Activated naive CD8-positive, alpha-beta T cell treated with anti-CD3 and anti-CD28 coated beads for 36 hours (primary cell): ENCODE data around the gene SAGE1. TPM values are rescaled to one million over a fixed set of nuclear protein-coding genes. Genes with fewer than 3 reads are reported as not detected.
"Not testable (repeated sequence)": the region's sequence is repeated elsewhere in the genome, so short reads cannot be mapped to it uniquely, and the experiment has no call there.

Experiments
- DNase-seq: peaks from one replicate; pipeline ENCODE4 v3.0.0; 2021
- H3K27ac Mint-ChIP-seq: one replicate; pipeline ENCODE4 v1.8.0; 2022; ENCODE audit warnings: mild to moderate bottlenecking, moderate library complexity, mixed read lengths
- H3K27me3 Mint-ChIP-seq: one replicate; pipeline ENCODE4 v1.8.0; 2022; ENCODE audit warnings: mild to moderate bottlenecking, mixed read lengths
- H3K36me3 Mint-ChIP-seq: one replicate; pipeline ENCODE4 v1.8.0; 2021; ENCODE audit warnings: mild to moderate bottlenecking, mixed read lengths
- H3K4me1 Mint-ChIP-seq: one replicate; pipeline ENCODE4 v1.8.0; 2021; ENCODE audit warnings: mixed read lengths
- H3K4me3 Mint-ChIP-seq: one replicate; pipeline ENCODE4 v1.8.0; 2022; ENCODE audit warnings: mild to moderate bottlenecking, moderate library complexity, mixed read lengths
- H3K9me3 Mint-ChIP-seq: one replicate; pipeline ENCODE4 v1.8.0; 2022; ENCODE audit warnings: mixed read lengths
- total RNA-seq, 2 experiments: library from RNA; stranded (reverse); gene quantifications; one replicate each; pipeline ENCODE4 v1.2.3, GENCODE V29; 2021

The SAGE1 gene
- not detected for total RNA-seq

- no peaks in the 10 kb centered on the region for H3K36me3 Mint-ChIP-seq
- no peak within 1 kb of the TSS for H3K4me3 Mint-ChIP-seq
- H3K27me3 Mint-ChIP-seq, result peaks cover 4% of the 10 kb centered on the region
- H3K9me3 Mint-ChIP-seq, result no peaks in the 10 kb centered on the region
- DNase-seq, result no peak
- no peak within 1 kb of the TSS for H3K27ac Mint-ChIP-seq
- H3K4me1 Mint-ChIP-seq, result no peaks in the 10 kb centered on the region
Observed at GRCh38 chrX:135893294-135893817, at the start of gene SAGE1, which contains the start of gene CT45A10. SAGE1 (plus strand) TSS chrX:135893716; CDS start chrX:135896243, 2,527 bp downstream. CT45A10 (minus strand) TSS chrX:135893444; CDS start chrX:135885344, 8,100 bp downstream.

- not testable (repeated sequence) for H3K27me3 Mint-ChIP-seq, H3K4me1 Mint-ChIP-seq, DNase-seq, H3K4me3 Mint-ChIP-seq, H3K9me3 Mint-ChIP-seq, H3K36me3 Mint-ChIP-seq, H3K27ac Mint-ChIP-seq
Observed at GRCh38 chrX:135854438-135854837, 39.1 kb upstream of the SAGE1 start, which contains the start of gene CT45A8. CT45A8 (minus strand) TSS chrX:135854538; CDS start chrX:135850783, 3,755 bp downstream.

GRCh38 chrX:135871712-135872111 lies 21.8 kb upstream of the SAGE1 start, which contains the start of gene CT45A9:
CT45A9 (minus strand) TSS chrX:135871812; CDS start chrX:135868061, 3,751 bp downstream.
- not testable (repeated sequence) for H3K4me3 Mint-ChIP-seq, H3K9me3 Mint-ChIP-seq, H3K36me3 Mint-ChIP-seq, H3K27me3 Mint-ChIP-seq, H3K27ac Mint-ChIP-seq, H3K4me1 Mint-ChIP-seq, DNase-seq

- not testable (repeated sequence) for H3K9me3 Mint-ChIP-seq, H3K4me1 Mint-ChIP-seq, H3K36me3 Mint-ChIP-seq, H3K27ac Mint-ChIP-seq, H3K4me3 Mint-ChIP-seq, H3K27me3 Mint-ChIP-seq, DNase-seq
Observed at GRCh38 chrX:135882741-135883140, 10.8 kb upstream of the SAGE1 start.

GRCh38 chrX:135888230-135888629 lies 5.3 kb upstream of the SAGE1 start:
- H3K27ac Mint-ChIP-seq, H3K27me3 Mint-ChIP-seq, H3K4me1 Mint-ChIP-seq, H3K36me3 Mint-ChIP-seq, DNase-seq, H3K9me3 Mint-ChIP-seq, H3K4me3 Mint-ChIP-seq: not testable (repeated sequence)

- not testable (repeated sequence) for H3K27me3 Mint-ChIP-seq, H3K36me3 Mint-ChIP-seq, H3K4me3 Mint-ChIP-seq, H3K9me3 Mint-ChIP-seq, H3K27ac Mint-ChIP-seq, H3K4me1 Mint-ChIP-seq
- peak; percentile 47 for DNase-seq
Observed at GRCh38 chrX:135888976-135889375, 4.5 kb upstream of the SAGE1 start.

- H3K27ac Mint-ChIP-seq, result no peak overlapping the region
- DNase-seq, result no peak
- no peaks in the 10 kb centered on the region for H3K9me3 Mint-ChIP-seq
- H3K36me3 Mint-ChIP-seq, result no peaks in the 10 kb centered on the region
- H3K4me1 Mint-ChIP-seq, result no peaks in the 10 kb centered on the region
- H3K4me3 Mint-ChIP-seq, result no peak overlapping the region
- peaks cover 4% of the 10 kb centered on the region for H3K27me3 Mint-ChIP-seq
Observed at GRCh38 chrX:135890087-135890585, 3.4 kb upstream of the SAGE1 start.

GRCh38 chrX:135892781-135893180 lies 735 bp upstream of the SAGE1 start:
- H3K27ac Mint-ChIP-seq, result no peak overlapping the region
- peaks cover 4% of the 10 kb centered on the region for H3K27me3 Mint-ChIP-seq
- no peak overlapping the region for H3K4me3 Mint-ChIP-seq

GRCh38 chrX:135910251-135910650 lies 16.7 kb downstream of the SAGE1 start:
- Mint-ChIP-seq H3K27ac (no peak overlapping the region), H3K9me3 (no peaks in the 10 kb centered on the region), H3K4me1 (no peaks in the 10 kb centered on the region), H3K27me3 (no peaks in the 10 kb centered on the region), H3K4me3 (no peak overlapping the region), H3K36me3 (no peaks in the 10 kb centered on the region)
- DNase-seq, result no peak

More at GRCh38 chrX:135892781-135893180, 735 bp upstream of the SAGE1 start:
- no peaks in the 10 kb centered on the region for H3K4me1 Mint-ChIP-seq
- H3K36me3 Mint-ChIP-seq, result no peaks in the 10 kb centered on the region
- no peak for DNase-seq
- no peaks in the 10 kb centered on the region for H3K9me3 Mint-ChIP-seq

GRCh38 chrX:135914404-135914803 lies 20.9 kb downstream of the SAGE1 start:
- H3K9me3 Mint-ChIP-seq, result no peaks in the 10 kb centered on the region
- no peaks in the 10 kb centered on the region for H3K4me1 Mint-ChIP-seq
- DNase-seq, result no peak
- no peak overlapping the region for H3K4me3 Mint-ChIP-seq
- H3K27ac Mint-ChIP-seq, result no peak overlapping the region
- no peaks in the 10 kb centered on the region for H3K36me3 Mint-ChIP-seq
- no peaks in the 10 kb centered on the region for H3K27me3 Mint-ChIP-seq

GRCh38 chrX:135920516-135920915 lies 27.0 kb downstream of the SAGE1 start:
- H3K27me3 Mint-ChIP-seq, H3K36me3 Mint-ChIP-seq, DNase-seq, H3K4me1 Mint-ChIP-seq, H3K4me3 Mint-ChIP-seq, H3K27ac Mint-ChIP-seq, H3K9me3 Mint-ChIP-seq: not testable (repeated sequence)

GRCh38 chrX:135923353-135923752 lies 29.8 kb downstream of the SAGE1 start:
- Mint-ChIP-seq H3K4me1 (no peaks in the 10 kb centered on the region), H3K9me3 (no peaks in the 10 kb centered on the region), H3K27me3 (no peaks in the 10 kb centered on the region), H3K27ac (no peak overlapping the region), H3K4me3 (no peak overlapping the region), H3K36me3 (no peaks in the 10 kb centered on the region)
- no peak for DNase-seq

GRCh38 chrX:135927897-135928296 lies 34.4 kb downstream of the SAGE1 start:
- Mint-ChIP-seq H3K36me3 (no peaks in the 10 kb centered on the region), H3K4me1 (no peaks in the 10 kb centered on the region), H3K9me3 (no peaks in the 10 kb centered on the region), H3K27ac (no peak overlapping the region), H3K27me3 (no peaks in the 10 kb centered on the region), H3K4me3 (no peak overlapping the region)
- no peak for DNase-seq

- Mint-ChIP-seq H3K9me3 (no peaks in the 10 kb centered on the region), H3K36me3 (no peaks in the 10 kb centered on the region), H3K27me3 (no peaks in the 10 kb centered on the region), H3K4me1 (no peaks in the 10 kb centered on the region), H3K4me3 (no peak overlapping the region), H3K27ac (no peak overlapping the region)
- DNase-seq, result peak; percentile 18
Observed at GRCh38 chrX:135931644-135932487, 38.4 kb downstream of the SAGE1 start.

GRCh38 chrX:135944486-135944885 lies 51.0 kb downstream of the SAGE1 start:
- H3K4me3 Mint-ChIP-seq, result no peak overlapping the region
- no peaks in the 10 kb centered on the region for H3K4me1 Mint-ChIP-seq
- no peak overlapping the region for H3K27ac Mint-ChIP-seq
- H3K27me3 Mint-ChIP-seq, result no peaks in the 10 kb centered on the region
- H3K36me3 Mint-ChIP-seq, result no peaks in the 10 kb centered on the region
- no peaks in the 10 kb centered on the region for H3K9me3 Mint-ChIP-seq
- DNase-seq, result no peak
